ENCODE results near the gene LAPTM5.

LAPTM5 gene

GRCh38 chr1:30726236-30726635 lies 31.3 kb downstream of the LAPTM5 start:
- TF ChIP-seq CTCF (IDR thresholded peaks at IDR 0.05; ENCODE audit: insufficient read depth, missing control alignments) = no peak
- FAIRE-seq = no peak
- DNase-seq (ENCODE audit: insufficient read length, low spot score) = no peak

- FAIRE-seq (no peak), DNase-seq (ENCODE audit: insufficient read length, low spot score) (no peak)
- TF ChIP-seq CTCF (IDR thresholded peaks at IDR 0.05; ENCODE audit: insufficient read depth, missing control alignments) = no peak
These were observed 32.0 kb downstream of the LAPTM5 start for GRCh38 chr1:30725450-30726095.

- no peak for DNase-seq (ENCODE audit: insufficient read length, low spot score)
- TF ChIP-seq CTCF (IDR thresholded peaks at IDR 0.05; ENCODE audit: insufficient read depth, missing control alignments) = no peak
- no peak for FAIRE-seq
These were observed 32.7 kb downstream of the LAPTM5 start for GRCh38 chr1:30724655-30725421.

GRCh38 chr1:30724175-30724574 lies 33.4 kb downstream of the LAPTM5 start:
- no peak for FAIRE-seq
- no peak for DNase-seq (ENCODE audit: insufficient read length, low spot score)
- TF ChIP-seq CTCF (IDR thresholded peaks at IDR 0.05; ENCODE audit: insufficient read depth, missing control alignments) = no peak

GRCh38 chr1:30723331-30723755 lies 34.2 kb downstream of the LAPTM5 start, which contains the start of gene MATN1:
Gene MATN1, minus strand, starts transcription at chr1:30723585. Its CDS starts 34 bp downstream, at chr1:30723551.
- DNase-seq (ENCODE audit: insufficient read length, low spot score) = no peak
- TF ChIP-seq CTCF (IDR thresholded peaks at IDR 0.05; ENCODE audit: insufficient read depth, missing control alignments) = no peak

GRCh38 chr1:30721812-30722537 lies 35.6 kb downstream of the LAPTM5 start:
- FAIRE-seq (no peak), DNase-seq (ENCODE audit: insufficient read length, low spot score) (no peak)
- TF ChIP-seq CTCF (IDR thresholded peaks at IDR 0.05; ENCODE audit: insufficient read depth, missing control alignments) = no peak

More at GRCh38 chr1:30723331-30723755, 34.2 kb downstream of the LAPTM5 start, which contains the start of gene MATN1:
- FAIRE-seq = no peak

All from D721Med (cell line).